H9 (cell line): ENCODE data around the gene EPHX1. TPM values are rescaled to one million over a fixed set of nuclear protein-coding genes. Genes with fewer than 3 reads are reported as not detected.

ENCODE experiments used
- DNase-seq: peaks from one replicate; pipeline ENCODE4 v3.0.0-alpha.2; 2017
- H2AFZ ChIP-seq: one replicate; pipeline ENCODE4 v1.6.1; 2013; ENCODE audit warnings: mild to moderate bottlenecking, low read length, control low read depth, moderate library complexity
- H2AK5ac ChIP-seq: 2 replicates; pipeline ENCODE4 v1.6.1; 2013; ENCODE audit warnings: low read length, control low read depth, mixed read lengths; ENCODE audit not compliant: insufficient read length
- H2BK120ac ChIP-seq: one replicate; pipeline ENCODE4 v1.6.1; 2013; ENCODE audit warnings: low read depth, mild to moderate bottlenecking, low read length, control low read depth, inconsistent platforms; ENCODE audit not compliant: poor library complexity, severe bottlenecking
- H2BK12ac ChIP-seq: 2 replicates; pipeline ENCODE4 v1.6.1; 2013; ENCODE audit warnings: low read length, control low read depth, mixed read lengths, low read depth; ENCODE audit not compliant: insufficient read length
- H2BK15ac ChIP-seq: 2 replicates; pipeline ENCODE4 v1.6.1; 2013; ENCODE audit warnings: low read depth, low read length, control low read depth
- H2BK20ac ChIP-seq: one replicate; pipeline ENCODE4 v1.6.1; 2013; ENCODE audit warnings: low read depth, mild to moderate bottlenecking, low read length, control low read depth, inconsistent platforms; ENCODE audit not compliant: poor library complexity, severe bottlenecking
- H2BK5ac ChIP-seq: 2 replicates; pipeline ENCODE4 v1.6.1; 2013; ENCODE audit warnings: low read length, control low read depth, mixed read lengths; ENCODE audit not compliant: insufficient read length
- H3K14ac ChIP-seq: 2 replicates; pipeline ENCODE4 v1.6.1; 2013; ENCODE audit warnings: low read length, control low read depth; ENCODE audit not compliant: insufficient read depth
- H3K18ac ChIP-seq: 2 replicates; pipeline ENCODE4 v1.6.1; 2013; ENCODE audit warnings: low read depth, mild to moderate bottlenecking, mixed read lengths, low read length, control low read depth; ENCODE audit not compliant: insufficient read length
- H3K23ac ChIP-seq: 2 replicates; pipeline ENCODE4 v1.6.1; 2013; ENCODE audit warnings: low read length, control low read depth, mixed read lengths, low read depth; ENCODE audit not compliant: insufficient read length
- H3K23me2 ChIP-seq: 2 replicates; pipeline ENCODE4 v1.6.1; 2013; ENCODE audit warnings: low read depth, mild to moderate bottlenecking, mixed read lengths, low read length, control low read depth; ENCODE audit not compliant: insufficient read length, poor library complexity, severe bottlenecking
- H3K27ac ChIP-seq: 2 replicates; pipeline ENCODE4 v1.5.1; 2013; ENCODE audit warnings: low read length, control low read depth, mixed read lengths, low read depth; ENCODE audit not compliant: insufficient read length
- H3K27me3 ChIP-seq: 2 replicates; pipeline ENCODE4 v1.6.1; 2013; ENCODE audit warnings: low read length, control low read depth, inconsistent platforms; ENCODE audit not compliant: insufficient read depth
- H3K4ac ChIP-seq: 2 replicates; pipeline ENCODE4 v1.6.1; 2013; ENCODE audit warnings: low read depth, mild to moderate bottlenecking, control low read depth, inconsistent platforms, low read length, moderate library complexity
- H3K4me1 ChIP-seq: 2 replicates; pipeline ENCODE4 v1.6.1; 2013; ENCODE audit warnings: low read length, control low read depth, inconsistent platforms; ENCODE audit not compliant: insufficient read depth
- H3K4me2 ChIP-seq: 2 replicates; pipeline ENCODE4 v1.6.1; 2013; ENCODE audit warnings: low read length, control low read depth, mixed read lengths; ENCODE audit not compliant: insufficient read length, insufficient read depth
- H3K56ac ChIP-seq: 2 replicates; pipeline ENCODE4 v1.6.1; 2013; ENCODE audit warnings: low read depth, mild to moderate bottlenecking, mixed read lengths, low read length, control low read depth; ENCODE audit not compliant: insufficient read length
- H3K79me1 ChIP-seq: 2 replicates; pipeline ENCODE4 v1.6.1; 2013; ENCODE audit warnings: low read depth, mild to moderate bottlenecking, moderate library complexity, low read length, control low read depth, inconsistent platforms; ENCODE audit not compliant: insufficient read depth, poor library complexity, severe bottlenecking
- H3K79me2 ChIP-seq: 2 replicates; pipeline ENCODE4 v1.6.1; 2013; ENCODE audit warnings: low read length, control low read depth, inconsistent platforms; ENCODE audit not compliant: insufficient read depth
- H3K9ac ChIP-seq: 2 replicates; pipeline ENCODE4 v1.6.1; 2013; ENCODE audit warnings: low read length, control low read depth, mixed read lengths; ENCODE audit not compliant: insufficient read length; ENCODE audit errors: extremely low read depth
- H3K9me3 ChIP-seq: one replicate; pipeline ENCODE4 v1.6.1; 2013; ENCODE audit warnings: low read depth, low read length, inconsistent platforms; ENCODE audit not compliant: control insufficient read depth
- H3T11ph ChIP-seq: one replicate; pipeline ENCODE4 v1.6.1; 2013; ENCODE audit warnings: mild to moderate bottlenecking, low read length, control low read depth, inconsistent platforms
- H4K20me1 ChIP-seq: one replicate; pipeline ENCODE4 v1.6.1; 2013; ENCODE audit not compliant: control insufficient read depth, insufficient read length, insufficient read depth
- H4K5ac ChIP-seq: 2 replicates; pipeline ENCODE4 v1.6.1; 2013; ENCODE audit warnings: low read depth, mild to moderate bottlenecking, mixed read lengths, low read length, control low read depth; ENCODE audit not compliant: insufficient read length
- H4K8ac ChIP-seq: replicated peaks from 2 replicates; pipeline ENCODE4 v1.6.1; 2013; ENCODE audit warnings: low read length, control low read depth, mixed read lengths, low read depth; ENCODE audit not compliant: insufficient read length
- H4K91ac ChIP-seq: 2 replicates; pipeline ENCODE4 v1.6.1; 2013; ENCODE audit warnings: low read depth, mild to moderate bottlenecking, moderate library complexity, mixed read lengths, low read length, control low read depth; ENCODE audit not compliant: insufficient read length
- H3K27ac Mint-ChIP-seq, 3 experiments: 2 replicates in 2 of 3; 3 replicates in 1 of 3; pipeline ENCODE4 v1.8.0; 2020 to 2021; ENCODE audit warnings: mixed read lengths in 3 of 3, mild to moderate bottlenecking in 1 of 3, moderate library complexity in 1 of 3
- H3K27me3 Mint-ChIP-seq: 2 replicates; pipeline ENCODE4 v1.8.0; 2021; ENCODE audit warnings: low read depth, mild to moderate bottlenecking, moderate library complexity, mixed read lengths
- H3K36me3 Mint-ChIP-seq, 3 experiments: 2 replicates in 2 of 3; 3 replicates in 1 of 3; pipeline ENCODE4 v1.8.0; 2020 to 2021; ENCODE audit warnings: low read depth in 3 of 3, mixed read lengths in 3 of 3; ENCODE audit not compliant: insufficient read depth in 1 of 3
- H3K4me1 Mint-ChIP-seq, 2 experiments: 2 replicates each; pipeline ENCODE4 v1.8.0; 2020; ENCODE audit warnings: mixed read lengths in 2 of 2
- H3K4me3 Mint-ChIP-seq, 2 experiments: 2 replicates in 1 of 2; 3 replicates in 1 of 2; pipeline ENCODE4 v1.8.0; 2020 to 2021; ENCODE audit warnings: mild to moderate bottlenecking in 2 of 2, mixed read lengths in 2 of 2, moderate library complexity in 1 of 2
- H3K9me3 Mint-ChIP-seq, 2 experiments: 2 replicates in 1 of 2; 3 replicates in 1 of 2; pipeline ENCODE4 v1.8.0; 2020; ENCODE audit warnings: mild to moderate bottlenecking in 2 of 2, mixed read lengths in 2 of 2, moderate library complexity in 1 of 2
- WGBS: extraction: QIAGEN DNeasy Blood & Tissue Kit; methylation state at CpG from one replicate; pipeline ENCODE4 v1.1.7; 2013; ENCODE audit warnings: missing lambda C conversion rate, low lambda C conversion rate, mixed read lengths; ENCODE audit not compliant: insufficient read length; ENCODE audit errors: extremely low coverage; 5-methylcytosine and 5-hydroxymethylcytosine counted together
- long read RNA-seq: library from polyadenylated mRNA; unstranded; transcript quantifications from one replicate; pipeline ENCODE4 v2.0.0, GENCODE V29; 2020
- total RNA-seq: library from RNA; stranded (reverse); gene quantifications from 2 replicates; pipeline ENCODE4 v1.2.1, GENCODE V29; 2021
- TF ChIP-seq, protein P1 (sequence below): fragments of 200-600 bp; sonication (generic); conservative IDR thresholded peaks from 3 replicates; pipeline ENCODE4 v1.8.0; 2021; ENCODE audit warnings: antibody characterized with exemption, mild to moderate bottlenecking

Gene EPHX1
- 40.6 and 41.0 TPM in 2 replicates for total RNA-seq
- long read RNA-seq, transcript EPHX1-201 (9 exons, 1,660 nt): major isoform, 50 of 63 reads
- long read RNA-seq, partial matches to known transcripts: 4 of 63 reads
- long read RNA-seq, other reads (novel, unspliced or antisense): 9 of 63 reads

DNA sequence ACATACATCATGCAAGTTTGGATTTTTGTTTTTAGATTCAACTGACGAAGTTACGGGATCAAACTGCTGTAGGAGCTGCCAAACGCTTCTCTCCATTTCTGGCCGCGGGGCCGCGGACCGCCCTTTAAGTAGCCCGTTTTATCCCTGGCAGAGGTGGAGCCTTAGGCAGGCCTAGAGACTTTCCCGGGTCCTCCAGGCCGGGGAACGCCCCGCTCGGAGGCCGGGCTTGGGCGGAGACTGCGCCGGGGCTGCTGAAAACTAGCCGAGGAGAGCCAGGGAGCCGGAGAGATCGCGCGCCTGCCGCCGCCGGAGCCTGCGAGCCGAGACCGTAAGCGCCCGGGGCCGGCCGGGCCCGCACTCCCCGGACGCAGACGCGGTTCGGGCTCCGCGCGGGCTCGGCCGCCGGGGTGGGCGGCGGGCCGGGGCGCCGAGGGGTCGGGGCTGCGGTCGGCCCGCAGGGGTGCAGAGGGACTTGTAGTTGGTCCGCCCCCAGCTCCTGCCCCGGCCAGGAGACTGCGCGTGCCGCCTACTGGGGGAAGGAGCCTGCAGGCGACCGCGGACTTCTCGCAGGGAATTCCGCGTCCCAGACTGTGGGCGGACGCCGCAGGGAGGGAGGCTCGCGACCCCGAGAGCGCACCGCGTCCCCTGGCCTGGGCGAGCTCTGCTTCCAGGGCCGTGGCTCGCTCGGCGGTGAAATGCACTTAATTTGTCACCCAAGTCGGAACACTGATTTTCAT, at the start of gene EPHX1:
EPHX1 (plus strand) TSS at position 283 of the 737 bp plus-strand sequence. CDS start 18,606 bp downstream, outside the sequence.
- Histone ChIP-seq H3K27ac (no peak within 1 kb of the TSS), H2BK20ac (no peak within 1 kb of the TSS), H3K9ac (peak within 1 kb of the TSS; percentile 62), H3K27me3 (no peaks in the 10 kb centered on the region), H4K8ac (no peak within 1 kb of the TSS), H2BK12ac (no peak within 1 kb of the TSS), H3T11ph (no peak within 1 kb of the TSS), H3K79me1 (no peaks in the 10 kb centered on the region), H3K23me2 (no peaks in the 10 kb centered on the region), H3K4ac (no peak within 1 kb of the TSS), H3K4me1 (no peaks in the 10 kb centered on the region; the same call in 1 of the 2 replicates), H4K20me1 (no peaks in the 10 kb centered on the region), H4K5ac (no peak within 1 kb of the TSS), H3K4me2 (peak within 1 kb of the TSS; percentile 57), H3K9me3 (no peaks in the 10 kb centered on the region), H3K79me2 (peaks cover 1% of the 10 kb centered on the region; the same call in 1 of the 2 replicates), H2BK15ac (no peak within 1 kb of the TSS), H2AFZ (no peak within 1 kb of the TSS), H2AK5ac (no peak within 1 kb of the TSS), H2BK5ac (no peak within 1 kb of the TSS), H3K14ac (peak within 1 kb of the TSS; percentile 90), H3K56ac (no peak within 1 kb of the TSS), H3K18ac (peak within 1 kb of the TSS; percentile 93), H2BK120ac (no peak within 1 kb of the TSS), H4K91ac (no peak within 1 kb of the TSS), H3K23ac (no peak within 1 kb of the TSS)
- H3K9me3 Mint-ChIP-seq: no peaks in the 10 kb centered on the region; a peak in 1 of 5 replicates
- DNase-seq: peak; percentile 88
- no CpG with 5 or more reads among the region's 80 CpGs for WGBS
- H3K4me3 Mint-ChIP-seq: peak within 1 kb of the TSS; percentile 79 to 96
- peaks cover 13% of the 10 kb centered on the region for H3K27me3 Mint-ChIP-seq
- H3K27ac Mint-ChIP-seq: peak within 1 kb of the TSS in 2 of 3 experiments; percentile 82 to 92; a peak in 5 of 7 replicates
- TF ChIP-seq, protein P1, sequence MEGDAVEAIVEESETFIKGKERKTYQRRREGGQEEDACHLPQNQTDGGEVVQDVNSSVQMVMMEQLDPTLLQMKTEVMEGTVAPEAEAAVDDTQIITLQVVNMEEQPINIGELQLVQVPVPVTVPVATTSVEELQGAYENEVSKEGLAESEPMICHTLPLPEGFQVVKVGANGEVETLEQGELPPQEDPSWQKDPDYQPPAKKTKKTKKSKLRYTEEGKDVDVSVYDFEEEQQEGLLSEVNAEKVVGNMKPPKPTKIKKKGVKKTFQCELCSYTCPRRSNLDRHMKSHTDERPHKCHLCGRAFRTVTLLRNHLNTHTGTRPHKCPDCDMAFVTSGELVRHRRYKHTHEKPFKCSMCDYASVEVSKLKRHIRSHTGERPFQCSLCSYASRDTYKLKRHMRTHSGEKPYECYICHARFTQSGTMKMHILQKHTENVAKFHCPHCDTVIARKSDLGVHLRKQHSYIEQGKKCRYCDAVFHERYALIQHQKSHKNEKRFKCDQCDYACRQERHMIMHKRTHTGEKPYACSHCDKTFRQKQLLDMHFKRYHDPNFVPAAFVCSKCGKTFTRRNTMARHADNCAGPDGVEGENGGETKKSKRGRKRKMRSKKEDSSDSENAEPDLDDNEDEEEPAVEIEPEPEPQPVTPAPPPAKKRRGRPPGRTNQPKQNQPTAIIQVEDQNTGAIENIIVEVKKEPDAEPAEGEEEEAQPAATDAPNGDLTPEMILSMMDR: peak; percentile 33; the same call in 2 of the 3 replicates
- peaks cover 27 to 32% of the 10 kb centered on the region in 2 experiments for H3K4me1 Mint-ChIP-seq
- H3K36me3 Mint-ChIP-seq: peaks cover 0 to 4% (median 3%) of the 10 kb centered on the region in 3 experiments; a peak in 2 of 7 replicates
